Suprapubic skin (tissue), 4 donors: Measurements from ENCODE around the gene TECRL. TPM values are rescaled to one million over a fixed set of nuclear protein-coding genes. Genes with fewer than 3 reads are reported as not detected.

ENCODE experiments used
- DNase-seq, 2 donors: peaks; one replicate each; pipeline ENCODE4 v3.0.0-alpha.2; 2019; ENCODE audit warnings: low spot score in 2 of 2
- H3K27ac ChIP-seq: fragments of 200-600 bp; sonication (generic); one replicate; pipeline ENCODE4 v1.5.1; 2019
- H3K27me3 ChIP-seq: fragments of 200-600 bp; sonication (generic); one replicate; pipeline ENCODE4 v1.5.1; 2019
- H3K36me3 ChIP-seq: fragments of 200-600 bp; sonication (generic); one replicate; pipeline ENCODE4 v1.5.1; 2019
- H3K4me1 ChIP-seq: fragments of 200-600 bp; sonication (generic); one replicate; pipeline ENCODE4 v1.5.1; 2019
- H3K4me3 ChIP-seq: fragments of 200-600 bp; sonication (generic); one replicate; pipeline ENCODE4 v1.5.1; 2019; ENCODE audit warnings: mild to moderate bottlenecking
- H3K9me3 ChIP-seq: fragments of 200-600 bp; sonication (generic); one replicate; pipeline ENCODE4 v1.5.1; 2019
- EP300 ChIP-seq: sonication (generic); formaldehyde crosslinking; IDR thresholded peaks from one replicate; pipeline ENCODE4 v1.6.1; 2017; ENCODE audit warnings: antibody characterized with exemption
- POLR2A ChIP-seq, 2 donors: fragments of 450-650 bp; IDR thresholded peaks; one replicate each; pipeline ENCODE4 v1.6.1; 2017; ENCODE audit warnings: antibody characterized with exemption in 2 of 2, mild to moderate bottlenecking in 2 of 2, moderate library complexity in 2 of 2
- POLR2AphosphoS5 ChIP-seq, 3 donors: sonication (generic); formaldehyde crosslinking; IDR thresholded peaks; one replicate each; pipeline ENCODE4 v1.6.1; 2017; ENCODE audit warnings: antibody characterized with exemption in 3 of 3
- WGBS: methylation state at CpG from one replicate; pipeline ENCODE4 v1.1.5; 2018; 5-methylcytosine and 5-hydroxymethylcytosine counted together
- total RNA-seq, 4 donors: library from RNA; depleted of rRNA; stranded (reverse); fragments of >200 nt; gene quantifications; one replicate each; pipeline ENCODE4 v1.1.0, GENCODE V29; 2016
- TF ChIP-seq, protein P1 (sequence below), 2 donors: fragments of 200-600 bp in 1 of 2; fragments of 450-650 bp in 1 of 2; sonication (generic) in 1 of 2; IDR thresholded peaks; one replicate each; pipeline ENCODE4 v1.5.1; 2016 to 2019; ENCODE audit warnings: antibody characterized with exemption in 2 of 2, mild to moderate bottlenecking in 1 of 2, moderate library complexity in 1 of 2

The TECRL gene
- total RNA-seq, 4 donors from 2014 or later: not detected

- Histone ChIP-seq H3K27me3 (no peaks in the 10 kb centered on the region), H3K4me3 (no peak overlapping the region), H3K36me3 (no peaks in the 10 kb centered on the region), H3K27ac (no peak overlapping the region), H3K9me3 (no peaks in the 10 kb centered on the region), H3K4me1 (no peaks in the 10 kb centered on the region)
- TF ChIP-seq POLR2A (IDR thresholded peaks at IDR 0.05): no peak
- no peak for DNase-seq
- WGBS: 77% methylated on average over 2 of the region's 2 CpGs
These were observed 55.3 kb downstream of the TECRL start for GRCh38 chr4:64353904-64354303.

GRCh38 chr4:64341711-64342110 is 67.5 kb downstream of the TECRL start:
- WGBS: 23% methylated on average over 3 of the region's 3 CpGs
- H3K27ac ChIP-seq: no peak overlapping the region
- no peaks in the 10 kb centered on the region for H3K4me1 ChIP-seq
- no peaks in the 10 kb centered on the region for H3K36me3 ChIP-seq
- H3K27me3 ChIP-seq: no peaks in the 10 kb centered on the region
- H3K9me3 ChIP-seq: no peaks in the 10 kb centered on the region
- TF ChIP-seq POLR2AphosphoS5 (IDR thresholded peaks at IDR 0.05) (no peak), EP300 (no peak), POLR2A (IDR thresholded peaks at IDR 0.05) (no peak)
- TF ChIP-seq, protein P1, sequence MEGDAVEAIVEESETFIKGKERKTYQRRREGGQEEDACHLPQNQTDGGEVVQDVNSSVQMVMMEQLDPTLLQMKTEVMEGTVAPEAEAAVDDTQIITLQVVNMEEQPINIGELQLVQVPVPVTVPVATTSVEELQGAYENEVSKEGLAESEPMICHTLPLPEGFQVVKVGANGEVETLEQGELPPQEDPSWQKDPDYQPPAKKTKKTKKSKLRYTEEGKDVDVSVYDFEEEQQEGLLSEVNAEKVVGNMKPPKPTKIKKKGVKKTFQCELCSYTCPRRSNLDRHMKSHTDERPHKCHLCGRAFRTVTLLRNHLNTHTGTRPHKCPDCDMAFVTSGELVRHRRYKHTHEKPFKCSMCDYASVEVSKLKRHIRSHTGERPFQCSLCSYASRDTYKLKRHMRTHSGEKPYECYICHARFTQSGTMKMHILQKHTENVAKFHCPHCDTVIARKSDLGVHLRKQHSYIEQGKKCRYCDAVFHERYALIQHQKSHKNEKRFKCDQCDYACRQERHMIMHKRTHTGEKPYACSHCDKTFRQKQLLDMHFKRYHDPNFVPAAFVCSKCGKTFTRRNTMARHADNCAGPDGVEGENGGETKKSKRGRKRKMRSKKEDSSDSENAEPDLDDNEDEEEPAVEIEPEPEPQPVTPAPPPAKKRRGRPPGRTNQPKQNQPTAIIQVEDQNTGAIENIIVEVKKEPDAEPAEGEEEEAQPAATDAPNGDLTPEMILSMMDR (IDR thresholded peaks at IDR 0.05): no peak
- no peak for DNase-seq
- H3K4me3 ChIP-seq: no peak overlapping the region

DNA sequence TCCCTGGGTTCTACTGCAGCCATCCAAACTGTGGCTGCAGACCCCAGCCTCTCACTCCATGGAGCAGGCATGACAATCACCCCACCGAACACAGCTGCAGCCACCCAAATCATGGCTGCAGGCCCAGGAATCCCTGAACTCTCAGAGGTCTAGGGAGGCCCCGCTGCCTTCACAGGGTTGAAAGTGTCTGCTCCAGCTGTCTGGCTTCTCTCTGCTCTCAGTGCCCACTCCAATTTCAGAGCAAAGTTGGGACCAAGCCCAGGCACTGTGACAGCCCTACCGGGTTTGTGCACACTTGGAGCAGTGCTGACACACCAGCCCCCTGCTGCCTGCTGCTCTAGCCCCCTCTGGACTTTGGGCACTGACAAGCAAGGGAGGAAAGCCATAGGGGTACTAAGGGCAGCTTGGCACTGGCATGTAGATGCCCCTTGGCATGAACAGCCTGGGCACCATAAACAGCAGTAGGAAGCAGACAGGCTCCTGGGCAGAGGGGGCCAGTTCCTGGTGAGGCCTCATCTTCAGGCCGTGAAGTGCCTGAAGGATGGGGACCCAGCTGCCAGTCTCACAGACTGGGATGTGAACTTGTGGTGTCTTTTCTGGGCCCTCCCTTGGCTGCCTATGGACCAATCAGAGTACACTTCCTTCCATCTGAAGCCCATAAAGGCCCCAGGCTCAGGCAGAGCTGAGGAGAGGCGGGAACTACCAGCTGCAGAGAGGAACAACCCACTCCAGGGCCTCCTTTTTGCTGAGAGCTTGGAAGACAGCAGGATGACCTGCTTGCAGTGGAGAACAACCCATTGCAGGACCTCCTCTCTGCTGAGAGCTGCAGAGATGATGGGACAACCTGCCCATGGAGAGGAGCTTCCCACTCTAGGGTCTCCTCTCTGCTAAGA is 68.8 kb downstream of the TECRL start:
- Histone ChIP-seq H3K4me1 (no peaks in the 10 kb centered on the region), H3K9me3 (no peaks in the 10 kb centered on the region), H3K36me3 (no peaks in the 10 kb centered on the region), H3K27ac (no peak overlapping the region), H3K27me3 (no peaks in the 10 kb centered on the region), H3K4me3 (no peak overlapping the region)
- TF ChIP-seq POLR2AphosphoS5 (IDR thresholded peaks at IDR 0.05): no peak
- TF ChIP-seq POLR2A (IDR thresholded peaks at IDR 0.05): no peak
- TF ChIP-seq, protein P1 (IDR thresholded peaks at IDR 0.05): no peak
- TF ChIP-seq EP300: no peak
- no peak for DNase-seq
- 69% methylated on average over 2 of the region's 5 CpGs for WGBS

- Histone ChIP-seq H3K36me3 (no peaks in the 10 kb centered on the region), H3K4me1 (no peaks in the 10 kb centered on the region), H3K27ac (no peak overlapping the region), H3K27me3 (no peaks in the 10 kb centered on the region), H3K9me3 (no peaks in the 10 kb centered on the region), H3K4me3 (no peak overlapping the region)
- TF ChIP-seq POLR2A (IDR thresholded peaks at IDR 0.05) (no peak), EP300 (no peak), POLR2AphosphoS5 (IDR thresholded peaks at IDR 0.05) (no peak)
- TF ChIP-seq, protein P1 (IDR thresholded peaks at IDR 0.05): no peak
- no peak for DNase-seq
- WGBS: 73% methylated on average over 2 of the region's 2 CpGs
These were observed 74.3 kb downstream of the TECRL start for GRCh38 chr4:64334964-64335363.

- no peaks in the 10 kb centered on the region for H3K9me3 ChIP-seq
- H3K4me3 ChIP-seq: no peak overlapping the region
- no peak overlapping the region for H3K27ac ChIP-seq
- no peaks in the 10 kb centered on the region for H3K36me3 ChIP-seq
- DNase-seq: no peak
- no peaks in the 10 kb centered on the region for H3K4me1 ChIP-seq
- no peaks in the 10 kb centered on the region for H3K27me3 ChIP-seq
- WGBS: 59% methylated on average over 3 of the region's 3 CpGs
- no peak for TF ChIP-seq POLR2A (IDR thresholded peaks at IDR 0.05)
These were observed 79.1 kb downstream of the TECRL start for GRCh38 chr4:64330143-64330542.

DNA sequence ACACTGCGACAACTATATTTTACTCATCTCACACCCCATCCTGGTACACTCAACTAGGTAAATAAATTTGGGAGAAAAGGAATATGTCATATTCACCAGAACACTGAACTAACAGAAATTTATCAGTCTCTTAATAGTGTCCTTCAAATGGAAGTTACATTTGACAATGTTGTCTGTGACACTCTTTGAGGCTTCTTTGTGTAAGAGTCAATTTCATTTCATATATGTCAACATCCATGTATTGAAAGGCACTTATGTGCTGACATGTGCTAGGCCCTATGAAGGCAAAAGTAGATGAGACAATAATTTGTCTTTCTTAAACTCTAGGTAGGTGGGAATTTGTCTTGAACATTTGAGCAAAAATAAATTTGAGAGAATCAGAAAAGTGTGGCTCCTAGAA is 82.0 kb downstream of the TECRL start:
- no peak overlapping the region for H3K4me3 ChIP-seq
- TF ChIP-seq, protein P1 (IDR thresholded peaks at IDR 0.05): no peak
- TF ChIP-seq EP300: no peak
- TF ChIP-seq POLR2A (IDR thresholded peaks at IDR 0.05): no peak
- no peak for TF ChIP-seq POLR2AphosphoS5 (IDR thresholded peaks at IDR 0.05)
- 92% methylated on average over 1 of the region's 1 CpG for WGBS

More for the DNA sequence above, 82.0 kb downstream of the TECRL start:
- Histone ChIP-seq H3K4me1 (no peaks in the 10 kb centered on the region), H3K27me3 (no peaks in the 10 kb centered on the region), H3K27ac (no peak overlapping the region), H3K9me3 (no peaks in the 10 kb centered on the region), H3K36me3 (no peaks in the 10 kb centered on the region)
- DNase-seq: no peak
